Thyroid gland (tissue), 4 donors: ENCODE measurements around the gene AQP7.

ENCODE experiments used
- CTCF ChIP-seq, 6 experiments: fragments of 200-600 bp in 3 of 6; fragments of 450-650 bp in 3 of 6; sonication (generic) in 3 of 6; IDR thresholded peaks; one replicate each; pipeline ENCODE4 v1.5.1; 2016 to 2019; ENCODE audit warnings: antibody characterized with exemption in 6 of 6, mild to moderate bottlenecking in 2 of 6, inconsistent platforms in 1 of 6, moderate library complexity in 1 of 6
- POLR2A ChIP-seq, 2 donors: fragments of 450-650 bp; IDR thresholded peaks; one replicate each; pipeline ENCODE4 v1.6.1; 2017; ENCODE audit warnings: antibody characterized with exemption in 2 of 2, mild to moderate bottlenecking in 2 of 2, moderate library complexity in 1 of 2

- no peak for TF ChIP-seq POLR2A (IDR thresholded peaks at IDR 0.05)
- TF ChIP-seq CTCF (IDR thresholded peaks at IDR 0.05), result no peak
Measured at GRCh38 chr9:33425128-33425533, 22.8 kb upstream of the AQP7 start.
